HCT116 (cell line): Measurements from ENCODE around the gene WDR27. TPM values are rescaled to one million over a fixed set of nuclear protein-coding genes. Genes with fewer than 3 reads are reported as not detected.
"Not testable (repeated sequence)": the region's sequence is repeated elsewhere in the genome, so short reads cannot be mapped to it uniquely, and the experiment has no call there.

Source experiments
- ATAC-seq: fragments of 200-7000 bp; cut with Tn5 transposase; 2 replicates; pipeline ENCODE4 v1.9.1; 2020; ENCODE audit warnings: mild to moderate bottlenecking, moderate library complexity
- BruUV-seq: library from RNA; stranded (reverse); fragments of 400-500 nt; replicated peaks from 2 replicates; lab custom pipeline; 2021; lab: Mats Ljungman, UMichigan
- CTCF ChIA-PET: fragments of 300-600 bp; sonication (Branson Sonifier 250); formaldehyde crosslinking; loops from one replicate; lab custom pipeline; 2021; ENCODE audit warnings: antibody characterized with exemption; lab: Charles Lee
- POLR2A ChIA-PET: fragments of 300-600, 350-600 bp; sonication (Branson Sonifier 250); formaldehyde crosslinking; loops from one replicate; lab custom pipeline; 2021; ENCODE audit warnings: antibody characterized with exemption; lab: Charles Lee
- RAD21 ChIA-PET, 2 experiments: fragments of 300-600 bp; sonication (Branson Sonifier 250); formaldehyde crosslinking; loops; one replicate each; lab custom pipeline; 2023; ENCODE audit warnings: low total read pairs in 2 of 2; ENCODE audit not compliant: uncharacterized antibody in 2 of 2, unreplicated experiment in 2 of 2, low non-redundant PET in 1 of 2; lab: Charles Lee
- DNase-seq: peaks from one replicate; pipeline ENCODE4 v3.0.0-alpha.2; 2010; ENCODE audit warnings: low read depth, low spot score
- H2AFZ ChIP-seq: fragments of 200-600 bp; shearing (Covaris generic), sonication (generic); 2 replicates; pipeline ENCODE4 v1.6.1; 2017; ENCODE audit warnings: low read depth, mixed run types, mixed read lengths, antibody characterized with exemption, low read length; ENCODE audit not compliant: poor library complexity, severe bottlenecking
- H3K27ac ChIP-seq: 2 replicates; pipeline ENCODE4 v1.5.1; 2012; ENCODE audit warnings: low read depth, low read length
- H3K27me3 ChIP-seq: fragments of 200-600 bp; sonication (generic); 2 replicates; pipeline ENCODE4 v1.6.1; 2016; ENCODE audit warnings: mixed run types, low read length, mixed read lengths; ENCODE audit not compliant: insufficient read depth
- H3K36me3 ChIP-seq, 2 experiments: fragments of 200-500 bp in 1 of 2; fragments of 200-600 bp in 1 of 2; sonication (Bioruptor generic) in 1 of 2; sonication (generic) in 1 of 2; 2 replicates each; pipeline versions ENCODE4 v1.5.1 to v1.6.1; 2014 to 2016; ENCODE audit warnings: low read length in 2 of 2, inconsistent platforms in 1 of 2, mixed read lengths in 1 of 2, mixed run types in 1 of 2; ENCODE audit not compliant: insufficient read depth in 2 of 2, control insufficient read depth in 1 of 2
- H3K4me1 ChIP-seq, 2 experiments: fragments of 200-600 bp in 1 of 2; sonication (generic) in 1 of 2; 2 replicates each; pipeline versions ENCODE4 v1.5.1 to v1.6.1; 2012 to 2017; ENCODE audit warnings: low read length in 2 of 2, inconsistent platforms in 1 of 2, mild to moderate bottlenecking in 1 of 2, mixed read lengths in 1 of 2, mixed run types in 1 of 2, moderate library complexity in 1 of 2; ENCODE audit not compliant: insufficient read depth in 2 of 2, control insufficient read depth in 1 of 2
- H3K4me2 ChIP-seq: fragments of 200-600 bp; sonication (generic); 2 replicates; pipeline ENCODE4 v1.6.1; 2017; ENCODE audit warnings: mixed run types, low read length, mixed read lengths
- H3K4me3 ChIP-seq, 2 experiments: fragments of 200-600 bp in 1 of 2; sonication (generic) in 1 of 2; replicated peaks in 1 of 2; 2 replicates each; pipeline ENCODE4 v1.5.1; 2011 to 2016; ENCODE audit warnings: low read length in 2 of 2, control low read depth in 1 of 2, low read depth in 1 of 2, mild to moderate bottlenecking in 1 of 2, mixed read lengths in 1 of 2, mixed run types in 1 of 2
- H3K79me2 ChIP-seq: fragments of 200-600 bp; sonication (generic); 2 replicates; pipeline ENCODE4 v1.6.1; 2017; ENCODE audit warnings: mild to moderate bottlenecking, mixed run types, low read length, moderate library complexity, mixed read lengths; ENCODE audit not compliant: insufficient read depth
- H3K9ac ChIP-seq: fragments of 200-600 bp; sonication (generic); 2 replicates; pipeline ENCODE4 v1.6.1; 2016; ENCODE audit warnings: low read length, mixed read lengths
- H3K9me2 ChIP-seq: fragments of 200-600 bp; sonication (generic), shearing (Covaris generic); 2 replicates; pipeline ENCODE4 v1.6.1; 2017; ENCODE audit warnings: mixed run types, mild to moderate bottlenecking, moderate library complexity; ENCODE audit not compliant: insufficient read depth
- H3K9me3 ChIP-seq, 2 experiments: fragments of 200-500 bp in 1 of 2; fragments of 200-600 bp in 1 of 2; sonication (Bioruptor generic) in 1 of 2; sonication (generic) in 1 of 2; 2 replicates each; pipeline ENCODE4 v1.6.1; 2014 to 2017; ENCODE audit warnings: low read length in 2 of 2, mixed read lengths in 2 of 2, inconsistent platforms in 1 of 2, low read depth in 1 of 2, mild to moderate bottlenecking in 1 of 2, mixed run types in 1 of 2, moderate library complexity in 1 of 2; ENCODE audit not compliant: control insufficient read depth in 1 of 2, insufficient read depth in 1 of 2
- H4K20me1 ChIP-seq: fragments of 200-600 bp; sonication (generic), shearing (Covaris generic); 2 replicates; pipeline ENCODE4 v1.6.1; 2017; ENCODE audit warnings: mixed run types, mild to moderate bottlenecking, moderate library complexity; ENCODE audit not compliant: insufficient read depth
- CEBPB ChIP-seq: IDR thresholded peaks from 2 replicates; pipeline ENCODE4 v1.6.1; 2012; ENCODE audit warnings: low read depth
- EGR1 ChIP-seq: IDR thresholded peaks from 2 replicates; pipeline ENCODE4 v1.6.1; 2012; ENCODE audit warnings: low read depth
- ELF1 ChIP-seq: IDR thresholded peaks from 2 replicates; pipeline ENCODE4 v1.6.1; 2012; ENCODE audit warnings: low read depth, borderline replicate concordance
- FOSL1 ChIP-seq: IDR thresholded peaks from 2 replicates; pipeline ENCODE4 v1.6.1; 2012; ENCODE audit warnings: low read depth
- JUND ChIP-seq: IDR thresholded peaks from 2 replicates; pipeline ENCODE4 v1.6.1; 2012
- MAX ChIP-seq: IDR thresholded peaks from 2 replicates; pipeline ENCODE4 v1.6.1; 2012
- POLR2A ChIP-seq: IDR thresholded peaks from 2 replicates; pipeline ENCODE4 v1.7.0; 2011; ENCODE audit warnings: borderline replicate concordance; ENCODE audit not compliant: insufficient read depth, insufficient read length; ENCODE audit errors: extremely low read depth
- RAD21 ChIP-seq: IDR thresholded peaks from 2 replicates; pipeline ENCODE4 v1.6.1; 2012; ENCODE audit warnings: low read depth, mild to moderate bottlenecking
- REST ChIP-seq: IDR thresholded peaks from 2 replicates; pipeline ENCODE4 v1.6.1; 2012; ENCODE audit warnings: low read depth
- SIN3A ChIP-seq: IDR thresholded peaks from 2 replicates; pipeline ENCODE4 v1.6.1; 2012; ENCODE audit warnings: low read depth
- SP1 ChIP-seq: IDR thresholded peaks from 2 replicates; pipeline ENCODE4 v1.6.1; 2012; ENCODE audit warnings: low read depth
- SRF ChIP-seq: IDR thresholded peaks from 2 replicates; pipeline ENCODE4 v1.6.1; 2012; ENCODE audit warnings: low read depth
- YY1 ChIP-seq: IDR thresholded peaks from 2 replicates; pipeline ENCODE4 v1.6.1; 2011; ENCODE audit warnings: low read length, low read depth, moderate library complexity, mild to moderate bottlenecking; ENCODE audit not compliant: insufficient replicate concordance; ENCODE audit errors: extremely low read depth
- ZFX ChIP-seq: fragments of 450-650 bp; IDR thresholded peaks from 2 replicates; pipeline ENCODE4 v1.6.1; 2017
- ZNF274 ChIP-seq: fragments of 200-500 bp; sonication (Bioruptor generic); IDR thresholded peaks from 2 replicates; pipeline ENCODE4 v1.6.1; 2014; ENCODE audit warnings: mild to moderate bottlenecking, low read depth, low read length, inconsistent platforms
- intact Hi-C: fragments of 100-400 bp; cut with micrococcal nuclease; formaldehyde crosslinking; loops from 2 replicates; pipeline ENCODE4 v1.10.0; 2022
- total RNA-seq: library from RNA; stranded (reverse); gene quantifications from one replicate; pipeline ENCODE4 v1.2.1, GENCODE V29; 2021; ENCODE audit not compliant: unreplicated experiment

Gene WDR27
- total RNA-seq, 1 experiment from 2014 or later = 60.6 TPM

GRCh38 chr6:169604076-169604475 lies 97.8 kb downstream of the WDR27 start:
- no peak overlapping the region for H3K4me2 ChIP-seq
- ATAC-seq (no peak), DNase-seq (no peak)
- H3K36me3 ChIP-seq = no peaks in the 10 kb centered on the region
- no peak overlapping the region for H3K27ac ChIP-seq
- H3K79me2 ChIP-seq = no peaks in the 10 kb centered on the region
- no peak overlapping the region for H3K4me3 ChIP-seq
- no peaks in the 10 kb centered on the region for H3K4me1 ChIP-seq
- ChIA-PET POLR2A (no interaction called here), CTCF (no interaction called here), RAD21 (no interaction called here)
- no peaks in the 10 kb centered on the region for H3K9me3 ChIP-seq
- no peak for TF ChIP-seq YY1
- TF ChIP-seq EGR1 = no peak
- TF ChIP-seq ELF1 = no peak
- TF ChIP-seq POLR2A = no peak
- no peak for TF ChIP-seq JUND
- TF ChIP-seq ZFX = no peak
- no peak for TF ChIP-seq CEBPB
- TF ChIP-seq SRF = no peak
- no peak for TF ChIP-seq RAD21
- TF ChIP-seq ZNF274 = no peak
- no peak for TF ChIP-seq FOSL1
- TF ChIP-seq SIN3A = no peak
- no peak for TF ChIP-seq REST
- no peak for TF ChIP-seq SP1
- no peak for TF ChIP-seq MAX
- no peaks in the 10 kb centered on the region for H3K9me2 ChIP-seq
- BruUV-seq = no TSS peak
- no peaks in the 10 kb centered on the region for H4K20me1 ChIP-seq
- no peak overlapping the region for H2AFZ ChIP-seq
- H3K9ac ChIP-seq = no peak overlapping the region
- intact Hi-C loops = no loop called here
- no peaks in the 10 kb centered on the region for H3K27me3 ChIP-seq

GRCh38 chr6:169601129-169601528 lies 100.7 kb downstream of the WDR27 start:
- H3K4me1 ChIP-seq, RAD21 ChIA-PET, H3K27me3 ChIP-seq, H4K20me1 ChIP-seq, DNase-seq, intact Hi-C loops, CTCF ChIA-PET, H3K9me3 ChIP-seq, H3K4me3 ChIP-seq, H3K9me2 ChIP-seq, H3K4me2 ChIP-seq, POLR2A ChIA-PET, H3K36me3 ChIP-seq, H3K9ac ChIP-seq, ATAC-seq, H3K79me2 ChIP-seq, H3K27ac ChIP-seq, H2AFZ ChIP-seq, BruUV-seq: not testable (repeated sequence)
